CD4-positive, alpha-beta T cell treated with Interleukin-10 for 1 hour (primary cell): ENCODE results near the gene GPR39.

Experiments used
- DNase-seq: peaks from one replicate; pipeline ENCODE4 v3.0.0-alpha.2; 2020

GPR39 gene

DNA sequence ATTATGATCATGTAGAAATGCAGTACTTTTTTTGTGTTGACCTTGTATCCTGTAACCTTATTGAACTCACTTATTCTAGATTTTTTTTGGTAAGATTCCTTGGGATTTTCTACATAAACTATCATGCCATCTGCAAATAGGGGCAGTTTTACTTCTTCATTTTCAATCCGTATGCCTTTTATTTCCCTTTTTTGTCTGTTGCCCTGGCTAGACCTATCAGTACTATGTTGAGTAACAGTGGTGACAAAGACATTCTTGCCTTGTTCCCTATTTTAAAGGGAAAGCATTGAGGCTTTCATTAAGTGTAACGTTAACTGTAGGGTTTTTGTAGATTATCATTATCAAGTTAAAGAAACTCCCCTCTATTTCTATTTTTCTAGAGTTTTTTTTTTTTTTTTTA is 161.1 kb downstream of the GPR39 start:
- DNase-seq: peak; percentile 1

DNA sequence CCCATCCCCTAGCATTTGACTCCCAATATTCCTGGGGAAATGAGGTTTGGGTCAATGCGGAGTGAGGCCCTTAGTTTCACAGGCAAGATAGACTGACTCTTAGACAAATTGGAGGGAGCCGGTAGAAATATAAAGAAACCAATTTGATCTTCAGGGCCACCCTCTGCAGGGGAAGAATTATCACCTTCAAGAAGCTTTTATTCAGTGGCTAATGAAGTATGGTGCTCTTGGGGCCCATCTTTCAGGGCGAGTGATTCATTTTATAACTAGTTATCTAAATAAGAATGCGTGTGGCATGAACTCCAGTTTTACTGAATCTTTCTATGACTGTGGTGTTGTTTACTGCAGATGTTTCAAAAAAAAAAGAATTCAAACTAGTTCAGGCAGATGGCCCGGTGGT is 165.0 kb downstream of the GPR39 start:
- no peak for DNase-seq

DNA sequence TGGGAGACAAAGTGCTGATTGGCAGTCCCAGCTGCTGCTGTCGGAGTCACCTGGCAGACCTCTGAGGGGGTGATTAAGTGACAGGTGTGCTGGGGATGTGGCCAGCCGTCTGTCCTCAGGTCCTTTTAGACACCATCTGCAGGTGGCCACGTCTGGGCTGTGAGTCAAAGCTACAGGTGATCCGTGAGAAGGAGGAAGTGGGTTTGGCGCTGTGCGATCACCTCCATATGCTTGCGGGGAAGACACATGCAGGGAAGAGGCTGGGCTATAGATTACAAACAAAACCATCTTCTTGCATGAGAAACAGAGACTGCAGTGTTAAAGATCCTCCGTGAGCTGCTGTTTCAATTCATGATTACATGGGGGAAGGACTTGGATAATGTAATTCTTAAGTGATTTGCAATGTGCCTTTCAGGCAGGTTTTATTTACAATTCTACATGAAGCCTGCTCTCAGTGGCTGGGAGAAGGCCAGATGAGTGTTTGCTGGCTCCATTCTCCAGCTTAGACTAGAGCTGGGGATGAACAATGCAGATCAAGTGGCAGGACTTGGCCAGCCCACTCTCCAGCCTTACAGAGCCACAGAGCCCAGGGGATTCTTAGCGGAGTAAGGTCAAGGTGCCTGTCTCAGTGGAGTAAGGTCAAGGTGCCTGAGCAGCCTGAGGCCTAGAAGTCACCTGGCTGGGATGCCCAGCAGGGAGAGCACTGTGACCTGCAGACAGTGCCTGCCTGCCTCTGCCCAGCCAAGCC is 165.6 kb downstream of the GPR39 start:
- no peak for DNase-seq

DNA sequence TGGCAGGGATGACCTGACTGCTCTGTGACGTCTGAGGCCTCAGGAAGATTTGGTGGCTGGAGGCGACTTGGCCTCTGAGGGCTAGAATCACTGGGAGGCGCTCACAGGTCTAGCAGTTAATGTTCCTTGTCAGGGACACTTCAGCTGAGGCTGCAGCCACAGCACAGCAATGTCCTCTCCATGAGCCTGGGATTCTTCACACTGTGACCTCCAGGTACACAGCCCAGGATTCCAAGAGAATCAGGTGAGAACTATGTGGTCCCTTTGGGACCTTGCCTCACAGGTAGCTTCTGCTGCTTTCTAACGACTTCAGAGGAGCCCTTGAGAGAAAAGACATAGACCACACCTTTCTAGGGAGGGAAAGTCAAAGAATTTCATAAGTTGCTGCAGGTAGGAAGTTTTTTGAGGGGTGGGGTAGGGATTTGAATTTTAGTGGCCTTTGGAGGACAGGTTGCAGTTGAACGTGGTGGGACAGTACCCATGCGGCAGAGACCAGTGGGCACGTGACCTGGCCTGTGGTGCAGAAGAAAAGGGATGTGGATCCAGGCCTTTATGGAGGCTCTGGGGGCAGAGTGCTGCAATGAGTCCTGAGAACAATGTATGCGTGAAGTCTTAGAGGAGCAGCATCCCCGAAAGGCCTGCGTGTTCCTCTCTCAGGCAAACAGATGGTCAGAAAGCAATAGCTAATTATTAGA is 167.2 kb downstream of the GPR39 start:
- no peak for DNase-seq

DNA sequence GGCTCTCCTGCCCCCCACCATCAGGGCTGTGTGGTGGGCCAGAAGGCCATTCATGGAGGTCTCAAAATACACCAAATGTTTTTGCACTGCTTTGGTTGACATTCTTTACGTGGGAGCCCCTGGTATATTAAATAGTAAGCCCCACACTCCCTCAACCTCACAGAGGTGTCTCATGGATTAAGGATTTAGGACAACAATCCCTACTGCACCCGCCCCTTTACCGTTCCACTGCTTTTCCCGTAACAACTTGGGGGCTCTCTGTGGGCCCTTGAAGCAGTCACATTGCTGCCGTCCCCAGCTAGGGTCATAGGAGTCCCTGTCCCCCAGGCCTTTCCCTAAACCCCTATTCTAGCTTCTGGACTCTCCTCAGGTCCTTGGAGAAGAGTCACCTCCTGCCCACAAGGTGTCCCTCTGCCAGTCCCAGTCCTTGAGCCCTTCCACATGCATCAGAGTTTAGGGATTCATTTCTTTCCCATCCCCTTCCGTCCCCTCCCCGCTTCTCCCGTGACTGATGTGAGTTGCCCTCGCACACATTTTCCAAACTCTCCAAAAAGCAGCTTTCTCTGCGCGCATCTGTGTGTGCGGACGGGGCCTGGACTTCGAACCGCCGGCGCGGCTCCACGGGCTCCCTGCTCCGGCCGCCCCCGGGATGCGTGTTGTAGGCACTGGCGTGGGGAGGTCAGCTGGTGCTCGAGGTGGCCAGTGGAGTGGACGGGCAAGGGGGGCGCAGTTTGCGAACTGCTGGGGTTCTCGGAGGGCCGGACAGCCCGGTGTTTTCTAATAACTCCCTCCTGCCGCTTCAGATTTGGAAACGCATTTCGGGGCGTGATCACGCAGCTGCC is 168.6 kb downstream of the GPR39 start:
- DNase-seq: no peak

DNA sequence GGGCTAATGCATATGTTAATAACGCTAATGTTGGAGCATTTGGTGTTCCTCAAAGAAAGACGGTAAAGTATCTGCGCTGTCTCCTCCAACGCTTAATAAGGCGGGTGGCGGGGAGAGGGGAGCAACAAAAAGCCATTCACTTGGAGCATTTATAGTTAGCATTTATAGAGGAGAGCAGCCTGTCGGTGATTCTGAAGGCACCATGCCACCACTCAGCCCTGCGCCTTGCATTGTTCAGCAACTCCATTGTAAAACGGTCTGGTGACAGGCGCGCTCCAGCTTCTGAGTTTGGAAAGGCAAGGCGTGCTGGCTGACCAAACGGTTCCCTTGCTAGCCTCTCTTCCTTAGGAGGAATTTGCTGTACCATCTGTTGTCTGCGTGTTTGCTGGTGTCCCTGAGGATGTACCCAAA is 169.5 kb downstream of the GPR39 start:
- DNase-seq: no peak

DNA sequence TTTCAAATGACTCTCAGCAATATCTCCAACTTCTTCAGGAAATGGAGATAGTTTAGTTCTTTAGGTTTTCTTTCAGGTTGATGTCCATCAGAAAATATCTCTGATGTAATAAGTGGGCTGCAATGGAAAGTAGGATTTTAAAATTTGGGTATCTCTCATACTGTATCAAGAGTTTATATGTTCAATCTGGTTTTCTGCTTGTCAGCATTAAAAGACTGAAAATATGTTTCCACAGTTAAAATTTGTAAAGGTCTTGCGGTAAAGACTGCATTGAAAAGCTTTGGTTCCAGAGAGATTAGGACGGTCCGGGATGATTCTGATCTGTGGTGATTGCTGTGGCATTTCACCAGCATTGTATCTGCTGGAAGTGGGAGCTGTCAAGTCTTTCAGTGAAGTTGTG is 170.2 kb downstream of the GPR39 start:
- DNase-seq: no peak

DNA sequence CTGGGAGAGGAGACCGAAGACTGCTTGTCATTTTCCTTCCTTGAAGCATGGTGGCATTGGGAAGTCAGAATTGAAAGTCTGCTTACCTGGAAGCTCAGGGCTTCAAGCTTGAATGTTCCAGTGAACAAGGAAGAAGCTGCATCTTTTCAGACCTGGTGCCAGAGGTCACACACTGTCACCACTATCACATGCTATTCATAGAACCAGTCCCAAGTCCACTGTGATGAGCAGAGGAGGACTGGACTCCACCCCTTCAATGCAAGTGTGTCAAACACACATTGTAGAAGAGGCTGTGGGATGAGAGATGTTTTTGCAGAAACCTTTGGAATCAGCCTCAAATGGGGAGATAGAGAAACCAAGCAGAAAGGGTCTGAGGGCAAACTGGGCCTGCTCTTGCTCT is 172.0 kb downstream of the GPR39 start:
- no peak for DNase-seq

DNA sequence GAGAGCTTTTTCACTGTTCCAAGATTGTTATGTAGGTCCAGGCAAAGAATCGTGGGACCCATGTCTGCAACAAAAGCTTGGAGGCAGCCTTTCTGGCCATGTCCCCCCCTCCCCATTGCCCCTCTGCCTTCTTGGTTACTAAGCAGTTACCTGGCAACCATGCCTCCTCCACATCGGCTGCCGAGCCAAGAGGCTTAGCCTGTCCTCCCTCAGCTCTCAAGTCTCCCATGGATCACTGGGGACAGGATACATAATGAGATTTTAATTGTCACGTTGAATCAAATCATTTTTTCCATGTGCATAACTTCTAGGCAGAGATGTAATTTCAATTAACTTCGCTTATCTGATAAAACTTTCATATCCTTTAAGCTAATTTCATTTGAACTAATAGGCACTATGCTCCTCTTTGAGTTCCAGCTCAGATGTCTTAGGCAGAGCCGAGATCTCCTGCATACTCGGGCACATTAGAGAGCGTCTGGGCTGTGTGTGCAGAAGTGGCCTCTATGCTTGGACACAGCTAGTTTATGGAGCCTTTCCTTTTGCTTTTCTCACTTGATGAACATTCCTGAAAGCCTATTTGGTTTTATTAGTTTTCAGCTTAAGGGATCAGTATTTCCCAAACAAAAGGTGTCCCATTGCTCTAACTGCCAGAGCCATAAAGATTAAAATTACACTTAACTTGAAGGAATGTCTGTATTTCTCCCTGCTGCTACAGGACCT is 172.7 kb downstream of the GPR39 start:
- DNase-seq: no peak

DNA sequence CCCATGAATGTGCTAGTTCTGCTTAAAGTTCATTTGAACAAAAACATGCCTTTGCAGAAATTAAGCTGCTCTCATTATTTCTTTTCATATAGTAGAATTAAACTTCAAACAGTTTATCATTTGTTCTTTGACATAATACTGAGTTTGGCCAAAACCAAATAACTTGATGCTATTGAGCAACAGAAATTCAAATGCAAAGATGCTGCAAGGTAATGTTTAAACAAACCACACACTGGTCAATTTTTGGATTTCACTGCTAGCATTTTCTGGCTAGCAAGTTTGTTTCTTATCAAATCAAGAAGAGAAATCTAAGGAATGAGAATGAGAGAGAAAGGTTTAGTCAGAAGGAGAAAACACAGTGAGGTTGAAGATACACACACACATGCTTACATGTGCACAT is 173.4 kb downstream of the GPR39 start:
- no peak for DNase-seq

DNA sequence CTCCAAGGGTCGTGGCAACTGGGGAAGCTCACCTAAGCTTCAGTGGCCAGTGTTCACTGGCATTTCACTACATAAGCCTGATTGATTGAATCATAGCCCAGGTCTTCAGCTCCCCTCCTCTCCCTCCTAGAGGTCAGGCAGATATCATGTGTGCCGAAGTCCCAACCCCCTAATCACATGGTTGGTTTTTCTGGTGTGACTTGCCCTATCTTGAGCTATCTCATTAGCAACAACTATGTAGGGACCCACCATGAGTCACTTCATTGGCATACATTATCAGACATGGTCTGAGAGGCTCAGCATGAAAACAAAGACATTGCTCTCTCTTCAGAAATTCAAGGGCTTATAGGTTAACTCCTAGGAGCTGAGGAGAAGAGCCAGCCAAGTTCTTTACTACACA is 176.6 kb downstream of the GPR39 start:
- no peak for DNase-seq

DNA sequence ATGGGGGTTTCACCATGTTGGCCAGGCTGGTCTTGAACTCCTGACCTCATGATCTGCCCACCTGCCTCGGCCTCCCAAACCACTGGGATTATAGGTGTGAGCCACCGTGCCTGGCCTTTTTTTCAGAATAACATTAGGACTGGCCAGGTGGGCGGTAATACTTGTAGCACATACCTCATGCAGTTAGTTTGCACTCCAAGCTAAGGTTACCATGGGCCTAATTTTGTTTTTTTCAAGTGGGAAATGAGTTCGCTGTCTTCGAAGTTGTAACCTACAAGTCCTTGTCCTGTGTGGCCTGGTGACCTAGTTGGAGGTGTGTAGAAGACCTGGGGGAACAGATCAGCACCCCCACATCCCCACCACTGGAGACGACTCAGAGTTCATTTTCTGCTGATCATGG is 178.6 kb downstream of the GPR39 start:
- DNase-seq: no peak

DNA sequence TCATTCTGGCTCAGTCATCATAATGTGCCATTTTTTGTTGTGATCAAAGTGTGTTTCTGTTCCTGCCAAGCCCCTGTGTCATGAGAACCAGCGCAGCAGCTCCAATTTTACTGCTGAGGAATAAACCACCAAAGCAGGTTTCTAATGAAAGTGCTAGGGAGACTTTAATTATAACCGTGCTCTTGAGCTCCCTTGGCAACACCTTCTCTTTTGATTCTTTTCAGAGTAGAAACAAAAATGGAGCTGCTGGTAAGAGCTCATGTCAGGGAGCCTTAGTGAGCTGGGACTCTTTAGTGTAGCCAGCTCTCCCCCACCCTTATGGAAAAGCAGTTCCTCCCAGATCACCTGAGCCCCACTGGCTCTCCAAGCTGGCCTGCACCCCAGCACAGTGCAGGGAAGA is 179.1 kb downstream of the GPR39 start:
- DNase-seq: no peak

DNA sequence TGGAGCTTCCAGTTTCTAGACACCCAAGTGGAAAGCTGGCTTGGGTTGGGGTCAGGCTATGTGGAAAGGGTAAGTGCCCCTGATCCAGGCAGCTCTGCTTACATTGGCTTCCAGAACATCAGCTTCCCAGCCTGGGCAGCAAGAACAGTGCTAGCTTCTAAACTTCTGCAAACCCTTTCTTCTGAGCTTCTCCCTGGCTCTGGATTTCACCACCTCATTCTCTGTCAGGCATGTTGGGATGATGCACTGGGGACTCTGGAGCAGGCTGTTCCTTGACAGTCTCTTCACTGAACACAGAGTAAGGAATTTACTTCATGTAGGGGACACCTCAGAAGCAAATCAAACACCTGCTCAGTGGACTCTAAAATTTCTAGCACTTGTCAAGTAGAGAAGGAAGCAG is 180.6 kb downstream of the GPR39 start:
- DNase-seq: no peak

DNA sequence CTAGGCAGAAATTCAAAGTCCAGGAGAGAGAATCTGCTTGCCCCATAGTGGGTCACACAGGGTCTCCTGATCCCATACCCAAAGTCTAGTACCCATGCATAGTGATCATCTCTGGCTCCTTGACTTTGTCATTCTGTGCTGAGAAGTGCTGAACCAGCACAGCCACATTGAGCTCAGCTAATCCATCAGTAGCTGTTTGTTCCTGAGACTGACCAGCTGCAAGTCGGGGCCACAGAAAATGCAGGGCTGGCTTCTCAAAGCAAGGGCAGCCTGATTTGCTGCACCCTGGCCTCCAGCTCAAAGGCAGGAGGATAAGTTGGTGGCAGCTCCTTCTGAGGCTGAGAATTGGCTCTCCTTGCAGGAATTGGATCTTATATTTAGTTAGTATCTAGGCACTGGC is 181.2 kb downstream of the GPR39 start:
- no peak for DNase-seq

DNA sequence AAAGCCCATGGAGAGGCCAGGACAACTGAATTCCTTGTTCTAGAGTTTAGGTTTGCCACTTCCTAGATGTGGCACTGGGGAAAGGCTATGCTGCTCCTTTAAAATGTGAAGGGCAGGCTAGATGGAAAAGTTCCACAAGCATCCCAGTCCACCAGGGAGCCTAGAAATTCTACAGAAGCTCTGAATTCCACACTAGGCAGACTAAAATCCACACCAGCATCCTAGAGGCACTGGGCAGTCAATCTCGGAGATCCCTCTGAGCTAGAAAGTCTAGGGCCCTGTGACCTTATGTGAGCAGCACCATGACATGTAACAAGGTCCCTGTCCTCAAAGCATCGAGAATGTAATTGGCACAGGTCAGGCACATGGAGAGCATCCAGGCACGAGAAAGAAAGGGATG is 181.9 kb downstream of the GPR39 start:
- no peak for DNase-seq

DNA sequence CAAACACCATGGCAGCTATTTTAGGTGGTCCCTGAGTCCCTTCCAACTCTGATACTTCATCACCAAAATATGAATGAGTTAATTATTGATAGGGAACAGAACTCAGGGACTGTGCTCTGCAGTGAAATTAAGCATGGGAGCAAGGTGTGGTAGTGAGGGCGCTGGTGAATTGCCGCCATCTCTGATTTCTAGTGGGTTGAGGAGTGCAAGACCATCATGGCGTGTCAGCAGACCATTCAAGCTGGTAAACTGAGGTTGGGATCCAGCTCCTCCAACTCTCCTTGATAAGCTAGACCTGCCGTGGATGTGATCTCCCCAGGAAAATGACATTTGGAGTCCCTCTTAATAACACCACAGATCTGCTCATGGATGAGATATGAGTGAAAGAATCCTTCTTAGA is 183.0 kb downstream of the GPR39 start:
- no peak for DNase-seq

DNA sequence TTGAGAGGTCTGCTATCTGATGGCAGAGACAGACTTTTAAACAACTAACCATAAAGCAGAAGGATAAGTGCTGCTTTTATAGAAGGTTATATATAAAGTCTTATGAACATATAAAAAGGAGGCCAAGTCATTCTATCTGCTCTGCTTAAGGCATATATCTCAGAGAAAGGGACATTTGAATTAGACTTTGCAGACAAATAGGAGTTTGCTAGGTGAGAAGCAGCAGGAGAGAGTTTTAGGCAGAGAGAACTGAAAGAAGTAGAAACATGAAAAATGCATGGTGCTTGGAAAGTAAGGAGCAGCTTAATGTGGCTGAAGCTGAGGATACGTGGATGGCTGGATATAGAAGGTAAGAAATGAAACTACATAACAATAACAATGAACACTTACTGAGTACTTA is 188.0 kb downstream of the GPR39 start:
- no peak for DNase-seq

DNA sequence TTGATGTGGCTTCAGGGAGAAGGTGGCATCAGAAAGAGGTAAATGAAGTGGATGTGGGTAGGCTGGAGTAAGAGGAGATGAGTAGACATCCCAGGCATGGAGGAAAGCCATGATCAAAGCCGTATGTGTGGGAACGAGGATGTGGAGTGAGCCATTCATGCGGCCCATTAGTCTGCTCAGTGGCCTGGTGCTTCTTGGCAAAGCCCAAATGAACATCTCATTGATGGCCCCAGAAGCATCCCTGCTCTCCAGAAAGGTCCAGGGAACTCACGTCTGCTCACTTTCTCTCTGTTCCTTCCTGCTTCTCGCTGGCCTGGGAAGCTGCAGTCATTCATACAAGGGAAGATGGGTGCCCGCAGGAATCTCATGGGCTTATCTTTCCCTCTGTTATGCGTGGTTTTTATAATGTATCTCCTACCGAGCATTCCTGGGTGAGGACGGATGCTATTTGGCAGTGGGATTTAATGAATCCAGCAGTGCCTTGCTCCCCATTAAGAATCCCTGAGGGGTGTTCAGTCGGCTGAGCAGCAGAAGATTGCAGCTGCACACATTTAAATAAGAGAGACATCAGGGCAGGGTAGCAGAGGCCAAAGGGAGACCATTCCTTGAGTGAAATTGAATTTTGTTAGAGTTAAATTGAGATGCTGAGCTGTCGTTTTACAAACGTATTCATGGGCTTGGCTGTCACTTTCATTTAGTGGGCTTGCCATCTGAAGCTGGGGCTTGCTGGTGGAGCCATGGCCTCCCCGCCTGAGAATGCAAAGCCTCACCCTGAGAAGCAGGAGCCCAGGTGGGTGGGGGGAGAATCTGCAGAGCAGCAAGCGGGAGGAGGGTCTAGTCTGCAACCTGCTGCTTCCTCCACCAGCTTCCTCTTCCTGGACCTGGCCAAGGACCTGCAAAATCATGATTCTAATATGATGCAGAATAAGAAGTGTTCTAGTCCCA is 188.9 kb downstream of the GPR39 start:
- DNase-seq: no peak

DNA sequence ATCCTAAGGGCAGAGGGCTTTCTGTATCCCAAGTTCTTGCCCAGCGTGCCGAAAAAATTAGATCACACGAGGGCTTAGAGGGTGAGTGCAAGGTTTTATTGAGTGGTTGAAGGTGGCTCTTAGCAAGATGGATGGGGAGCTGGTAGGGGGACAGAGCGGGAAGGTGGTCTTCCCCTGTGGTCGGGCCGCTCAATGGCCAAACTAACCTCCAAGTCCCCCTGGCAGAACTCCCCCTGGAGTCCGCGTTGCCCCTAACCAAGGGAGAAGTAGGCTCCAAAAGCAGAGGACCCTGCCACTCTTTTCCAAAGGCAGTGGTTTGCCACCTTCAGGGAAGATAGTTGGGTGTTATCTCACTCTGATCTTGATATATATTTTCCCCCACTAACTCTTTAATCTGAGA is 190.0 kb downstream of the GPR39 start:
- DNase-seq: no peak

DNA sequence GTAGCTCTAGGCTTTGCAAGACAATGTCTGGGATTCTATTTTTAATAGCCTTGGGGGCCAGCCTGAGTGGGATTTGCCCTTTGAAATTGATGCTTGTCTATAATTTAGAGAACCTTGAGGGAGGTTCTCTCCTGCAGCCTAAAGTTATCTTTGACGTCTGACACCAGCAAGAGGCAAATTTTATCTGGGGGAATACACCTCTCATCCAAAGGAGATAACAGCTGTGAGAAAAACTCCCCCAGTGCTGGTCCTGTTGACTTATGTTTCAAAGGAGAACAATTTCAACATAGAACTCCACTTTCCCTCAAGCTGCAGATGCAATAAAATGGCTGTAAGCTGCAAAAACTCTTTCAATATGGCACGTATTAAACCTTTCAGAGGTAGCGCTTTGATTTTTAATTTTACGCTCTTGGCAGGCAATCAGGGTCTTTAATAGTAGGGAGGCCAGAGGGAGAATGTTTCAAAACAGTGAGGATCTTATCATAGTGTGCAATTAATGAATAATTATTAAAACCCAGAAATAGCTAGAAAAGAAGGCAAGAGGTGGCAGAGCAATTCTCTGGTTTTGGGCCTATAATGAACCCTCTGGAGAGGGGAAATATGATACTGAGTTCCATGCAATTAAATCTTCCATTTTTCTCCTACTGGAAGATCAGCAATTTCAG is 191.0 kb downstream of the GPR39 start:
- DNase-seq: no peak

DNA sequence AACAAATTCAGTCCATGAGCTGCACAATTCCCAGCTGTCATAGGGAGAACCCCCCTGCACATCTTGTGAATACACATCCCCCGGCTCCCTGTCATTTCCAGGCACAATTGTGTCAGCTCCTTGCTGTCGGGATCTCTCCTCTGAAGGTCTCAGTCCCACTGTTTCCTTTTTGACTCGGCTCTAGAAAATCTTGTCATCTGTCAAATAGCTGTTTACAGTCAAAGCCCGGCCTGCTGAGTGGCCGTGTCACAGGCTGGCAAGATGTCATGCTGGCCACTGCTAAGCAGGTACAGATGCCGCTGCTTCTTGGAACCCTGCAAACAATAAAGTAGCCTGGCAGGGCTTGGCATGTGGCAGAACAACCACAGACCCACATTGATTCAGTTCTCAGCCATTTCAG is 191.7 kb downstream of the GPR39 start:
- DNase-seq: no peak
